ENCODE data around the gene MKRN2.
A peak's percentile ranks its signal among the peaks of the same experiment; 100 is the strongest.

Gene MKRN2

DNA sequence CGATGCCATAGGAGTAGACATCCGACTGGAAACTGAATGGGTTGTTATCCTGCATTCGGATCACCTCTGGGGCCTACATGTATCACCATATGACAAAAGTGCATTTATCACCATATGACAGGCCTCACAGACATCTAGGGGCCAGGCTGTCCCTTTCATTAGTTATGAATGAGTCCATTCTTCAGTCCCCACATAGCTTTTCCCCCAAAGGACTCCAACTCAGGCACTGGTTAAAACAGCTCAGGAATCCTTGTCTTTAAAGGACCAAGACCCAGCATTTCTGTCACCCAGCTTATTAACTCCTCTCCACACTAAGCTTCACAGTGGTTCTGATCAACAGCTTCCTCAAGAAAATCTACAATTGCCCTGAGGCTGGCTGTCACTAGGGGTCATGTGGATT lies 28.3 kb downstream of the MKRN2 start:
- Histone ChIP-seq H3K27me3 (ENCODE audit: insufficient read depth, low read length) (no peaks in the 10 kb centered on the region), H3K27ac (ENCODE audit: low read depth, low read length) (no peak overlapping the region), H3K79me1 (ENCODE audit: low read length) (no peaks in the 10 kb centered on the region), H4K12ac (ENCODE audit: low read depth, low read length) (no peak overlapping the region), H3K4ac (ENCODE audit: low read depth, low read length) (no peak overlapping the region), H3K4me3 (ENCODE audit: low read depth, low read length) (no peak overlapping the region), H3K9me3 (ENCODE audit: insufficient read depth, low read depth, low read length) (no peaks in the 10 kb centered on the region), H3K14ac (ENCODE audit: low read length) (no peak overlapping the region), H3K4me2 (ENCODE audit: low read length) (no peak overlapping the region), H3K4me1 (ENCODE audit: control insufficient read depth in 1 of 2, insufficient read depth in 2 of 2, low read length in 2 of 2) (no peaks in the 10 kb centered on the region), H3K36me3 (ENCODE audit: control insufficient read depth in 1 of 2, insufficient read depth in 2 of 2, low read length in 2 of 2) (peaks cover 44 to 58% of the 10 kb centered on the region in 2 experiments), H3K79me2 (ENCODE audit: control insufficient read depth, insufficient read depth, low read length, poor library complexity) (no peaks in the 10 kb centered on the region), H3K9ac (ENCODE audit: low read length) (no peak overlapping the region), H2AFZ (ENCODE audit: insufficient read depth, low read length, poor library complexity) (no peak overlapping the region), H4K8ac (ENCODE audit: low read depth, low read length) (no peak overlapping the region), H4K91ac (ENCODE audit: low read depth, low read length) (no peak overlapping the region), H2BK12ac (ENCODE audit: low read length) (no peak overlapping the region), H2BK120ac (ENCODE audit: insufficient read depth, low read length, poor library complexity) (no peak overlapping the region), H3K18ac (ENCODE audit: low read length) (no peak overlapping the region), H3K23ac (ENCODE audit: low read length) (no peak overlapping the region), H2BK5ac (ENCODE audit: low read depth, low read length, poor library complexity) (no peak overlapping the region), H2AK5ac (ENCODE audit: low read length) (no peak overlapping the region)
- no CpG with 5 or more reads among the region's 3 CpGs for WGBS (ENCODE audit: extremely low coverage, insufficient coverage, insufficient read length)
- DNase-seq: no peak

- Histone ChIP-seq H4K12ac (ENCODE audit: low read depth, low read length) (no peak overlapping the region), H3K18ac (ENCODE audit: low read length) (no peak overlapping the region), H3K79me2 (ENCODE audit: control insufficient read depth, insufficient read depth, low read length, poor library complexity) (no peaks in the 10 kb centered on the region), H3K4me3 (ENCODE audit: low read depth, low read length) (no peak overlapping the region), H3K23ac (ENCODE audit: low read length) (no peak overlapping the region), H3K9ac (ENCODE audit: low read length) (no peak overlapping the region), H2BK12ac (ENCODE audit: low read length) (no peak overlapping the region), H3K14ac (ENCODE audit: low read length) (no peak overlapping the region), H4K91ac (ENCODE audit: low read depth, low read length) (no peak overlapping the region), H3K36me3 (ENCODE audit: control insufficient read depth in 1 of 2, insufficient read depth in 2 of 2, low read length in 2 of 2) (peaks cover 47 to 63% of the 10 kb centered on the region in 2 experiments), H2AK5ac (ENCODE audit: low read length) (no peak overlapping the region), H3K79me1 (ENCODE audit: low read length) (no peaks in the 10 kb centered on the region), H3K27me3 (ENCODE audit: insufficient read depth, low read length) (no peaks in the 10 kb centered on the region), H2AFZ (ENCODE audit: insufficient read depth, low read length, poor library complexity) (no peak overlapping the region), H3K27ac (ENCODE audit: low read depth, low read length) (no peak overlapping the region), H4K8ac (ENCODE audit: low read depth, low read length) (no peak overlapping the region), H3K4ac (ENCODE audit: low read depth, low read length) (no peak overlapping the region), H3K4me2 (ENCODE audit: low read length) (no peak overlapping the region), H3K4me1 (ENCODE audit: control insufficient read depth in 1 of 2, insufficient read depth in 2 of 2, low read length in 2 of 2) (no peaks in the 10 kb centered on the region), H2BK5ac (ENCODE audit: low read depth, low read length, poor library complexity) (no peak overlapping the region), H2BK120ac (ENCODE audit: insufficient read depth, low read length, poor library complexity) (no peak overlapping the region), H3K9me3 (ENCODE audit: insufficient read depth, low read depth, low read length) (no peaks in the 10 kb centered on the region)
- no peak for DNase-seq
- WGBS (ENCODE audit: extremely low coverage, insufficient coverage, insufficient read length): no CpG with 5 or more reads among the region's 5 CpGs
Measured at GRCh38 chr3:12585970-12586369, 29.1 kb downstream of the MKRN2 start.

GRCh38 chr3:12586403-12586802 lies 29.5 kb downstream of the MKRN2 start:
- Histone ChIP-seq H4K12ac (ENCODE audit: low read depth, low read length) (no peak overlapping the region), H3K9me3 (ENCODE audit: insufficient read depth, low read depth, low read length) (no peaks in the 10 kb centered on the region), H2AFZ (ENCODE audit: insufficient read depth, low read length, poor library complexity) (no peak overlapping the region), H3K4me1 (ENCODE audit: control insufficient read depth in 1 of 2, insufficient read depth in 2 of 2, low read length in 2 of 2) (no peaks in the 10 kb centered on the region), H4K8ac (ENCODE audit: low read depth, low read length) (no peak overlapping the region), H3K36me3 (ENCODE audit: control insufficient read depth in 1 of 2, insufficient read depth in 2 of 2, low read length in 2 of 2) (peaks cover 46 to 61% of the 10 kb centered on the region in 2 experiments), H3K14ac (ENCODE audit: low read length) (no peak overlapping the region), H3K79me2 (ENCODE audit: control insufficient read depth, insufficient read depth, low read length, poor library complexity) (no peaks in the 10 kb centered on the region), H3K27me3 (ENCODE audit: insufficient read depth, low read length) (no peaks in the 10 kb centered on the region), H3K23ac (ENCODE audit: low read length) (no peak overlapping the region), H3K18ac (ENCODE audit: low read length) (no peak overlapping the region), H4K91ac (ENCODE audit: low read depth, low read length) (no peak overlapping the region), H3K4me3 (ENCODE audit: low read depth, low read length) (no peak overlapping the region), H2AK5ac (ENCODE audit: low read length) (no peak overlapping the region), H3K4ac (ENCODE audit: low read depth, low read length) (no peak overlapping the region), H3K79me1 (ENCODE audit: low read length) (no peaks in the 10 kb centered on the region), H2BK120ac (ENCODE audit: insufficient read depth, low read length, poor library complexity) (no peak overlapping the region), H3K27ac (ENCODE audit: low read depth, low read length) (no peak overlapping the region), H2BK12ac (ENCODE audit: low read length) (no peak overlapping the region), H3K4me2 (ENCODE audit: low read length) (no peak overlapping the region), H3K9ac (ENCODE audit: low read length) (no peak overlapping the region), H2BK5ac (ENCODE audit: low read depth, low read length, poor library complexity) (no peak overlapping the region)
- 100% methylated on average over 1 of the region's 3 CpGs for WGBS (ENCODE audit: extremely low coverage, insufficient coverage, insufficient read length)
- DNase-seq: no peak

GRCh38 chr3:12588039-12589009 lies 31.4 kb downstream of the MKRN2 start:
- Histone ChIP-seq H3K79me2 (ENCODE audit: control insufficient read depth, insufficient read depth, low read length, poor library complexity) (no peaks in the 10 kb centered on the region), H3K4ac (ENCODE audit: low read depth, low read length) (no peak overlapping the region), H3K14ac (ENCODE audit: low read length) (no peak overlapping the region), H3K79me1 (ENCODE audit: low read length) (no peaks in the 10 kb centered on the region), H2AFZ (ENCODE audit: insufficient read depth, low read length, poor library complexity) (no peak overlapping the region), H4K8ac (ENCODE audit: low read depth, low read length) (no peak overlapping the region), H3K9ac (ENCODE audit: low read length) (no peak overlapping the region), H3K27ac (ENCODE audit: low read depth, low read length) (no peak overlapping the region), H3K9me3 (ENCODE audit: insufficient read depth, low read depth, low read length) (no peaks in the 10 kb centered on the region), H2BK5ac (ENCODE audit: low read depth, low read length, poor library complexity) (no peak overlapping the region), H4K12ac (ENCODE audit: low read depth, low read length) (no peak overlapping the region), H3K27me3 (ENCODE audit: insufficient read depth, low read length) (no peaks in the 10 kb centered on the region), H4K91ac (ENCODE audit: low read depth, low read length) (no peak overlapping the region), H3K18ac (ENCODE audit: low read length) (no peak overlapping the region), H3K4me2 (ENCODE audit: low read length) (no peak overlapping the region), H2BK12ac (ENCODE audit: low read length) (no peak overlapping the region), H3K36me3 (ENCODE audit: control insufficient read depth in 1 of 2, insufficient read depth in 2 of 2, low read length in 2 of 2) (peaks cover 40 to 55% of the 10 kb centered on the region in 2 experiments), H2BK120ac (ENCODE audit: insufficient read depth, low read length, poor library complexity) (no peak overlapping the region), H3K23ac (ENCODE audit: low read length) (no peak overlapping the region), H3K4me1 (ENCODE audit: control insufficient read depth in 1 of 2, insufficient read depth in 2 of 2, low read length in 2 of 2) (no peaks in the 10 kb centered on the region), H3K4me3 (ENCODE audit: low read depth, low read length) (no peak overlapping the region), H2AK5ac (ENCODE audit: low read length) (no peak overlapping the region)
- DNase-seq: peak in 1 of 2 donors; percentile 38
- no CpG with 5 or more reads among the region's 7 CpGs for WGBS (ENCODE audit: extremely low coverage, insufficient coverage, insufficient read length)

All from trophoblast cell (in vitro differentiated cells and primary cell).